GM10266 (cell line): ENCODE data around the gene PITPNM1.

ENCODE experiments used
- DNase-seq: peaks from one replicate; pipeline ENCODE4 v3.0.0; 2012; ENCODE audit errors: extremely low spot score
- TF ChIP-seq, protein P1 (sequence below): IDR thresholded peaks from 2 replicates; pipeline ENCODE4 v1.5.1; 2012; ENCODE audit warnings: mild to moderate bottlenecking, low read depth; ENCODE audit not compliant: control insufficient read depth, insufficient read depth; ENCODE audit errors: missing control alignments

PITPNM1 gene

DNA sequence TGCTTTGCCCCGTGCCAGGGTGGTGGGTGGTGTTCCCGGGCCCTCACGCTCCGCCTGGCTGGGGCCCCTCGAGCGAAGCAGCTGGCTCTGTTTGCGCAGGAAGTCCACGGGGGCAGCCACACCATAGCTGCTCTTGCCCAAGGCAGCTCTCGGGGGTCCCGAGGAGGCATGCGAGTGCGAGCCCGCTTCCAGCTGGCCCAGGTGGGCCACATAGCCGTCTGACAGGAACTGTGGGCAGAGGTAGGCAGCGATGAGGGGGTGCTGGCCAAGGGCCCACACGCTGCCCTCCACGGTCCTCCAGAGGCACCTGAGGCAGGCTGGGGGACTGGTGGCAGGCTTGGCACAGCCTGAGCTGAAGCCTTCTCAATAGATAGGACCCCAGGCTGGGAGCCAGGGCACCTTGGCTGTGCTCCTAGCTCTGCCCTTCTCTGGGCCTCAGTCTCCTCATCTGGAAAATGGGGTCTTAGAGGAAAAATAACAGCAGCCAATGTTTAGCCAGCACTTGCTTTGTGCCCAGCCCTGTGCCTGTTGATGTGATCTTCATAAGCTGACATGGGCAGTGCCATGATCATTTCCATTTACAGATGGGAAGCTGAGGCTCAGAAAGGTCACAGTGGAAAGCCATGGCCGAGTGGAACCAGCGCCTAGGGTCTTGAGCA is 13.0 kb downstream of the PITPNM1 start:
- TF ChIP-seq, protein P1, sequence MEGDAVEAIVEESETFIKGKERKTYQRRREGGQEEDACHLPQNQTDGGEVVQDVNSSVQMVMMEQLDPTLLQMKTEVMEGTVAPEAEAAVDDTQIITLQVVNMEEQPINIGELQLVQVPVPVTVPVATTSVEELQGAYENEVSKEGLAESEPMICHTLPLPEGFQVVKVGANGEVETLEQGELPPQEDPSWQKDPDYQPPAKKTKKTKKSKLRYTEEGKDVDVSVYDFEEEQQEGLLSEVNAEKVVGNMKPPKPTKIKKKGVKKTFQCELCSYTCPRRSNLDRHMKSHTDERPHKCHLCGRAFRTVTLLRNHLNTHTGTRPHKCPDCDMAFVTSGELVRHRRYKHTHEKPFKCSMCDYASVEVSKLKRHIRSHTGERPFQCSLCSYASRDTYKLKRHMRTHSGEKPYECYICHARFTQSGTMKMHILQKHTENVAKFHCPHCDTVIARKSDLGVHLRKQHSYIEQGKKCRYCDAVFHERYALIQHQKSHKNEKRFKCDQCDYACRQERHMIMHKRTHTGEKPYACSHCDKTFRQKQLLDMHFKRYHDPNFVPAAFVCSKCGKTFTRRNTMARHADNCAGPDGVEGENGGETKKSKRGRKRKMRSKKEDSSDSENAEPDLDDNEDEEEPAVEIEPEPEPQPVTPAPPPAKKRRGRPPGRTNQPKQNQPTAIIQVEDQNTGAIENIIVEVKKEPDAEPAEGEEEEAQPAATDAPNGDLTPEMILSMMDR: no peak
- DNase-seq: no peak

DNA sequence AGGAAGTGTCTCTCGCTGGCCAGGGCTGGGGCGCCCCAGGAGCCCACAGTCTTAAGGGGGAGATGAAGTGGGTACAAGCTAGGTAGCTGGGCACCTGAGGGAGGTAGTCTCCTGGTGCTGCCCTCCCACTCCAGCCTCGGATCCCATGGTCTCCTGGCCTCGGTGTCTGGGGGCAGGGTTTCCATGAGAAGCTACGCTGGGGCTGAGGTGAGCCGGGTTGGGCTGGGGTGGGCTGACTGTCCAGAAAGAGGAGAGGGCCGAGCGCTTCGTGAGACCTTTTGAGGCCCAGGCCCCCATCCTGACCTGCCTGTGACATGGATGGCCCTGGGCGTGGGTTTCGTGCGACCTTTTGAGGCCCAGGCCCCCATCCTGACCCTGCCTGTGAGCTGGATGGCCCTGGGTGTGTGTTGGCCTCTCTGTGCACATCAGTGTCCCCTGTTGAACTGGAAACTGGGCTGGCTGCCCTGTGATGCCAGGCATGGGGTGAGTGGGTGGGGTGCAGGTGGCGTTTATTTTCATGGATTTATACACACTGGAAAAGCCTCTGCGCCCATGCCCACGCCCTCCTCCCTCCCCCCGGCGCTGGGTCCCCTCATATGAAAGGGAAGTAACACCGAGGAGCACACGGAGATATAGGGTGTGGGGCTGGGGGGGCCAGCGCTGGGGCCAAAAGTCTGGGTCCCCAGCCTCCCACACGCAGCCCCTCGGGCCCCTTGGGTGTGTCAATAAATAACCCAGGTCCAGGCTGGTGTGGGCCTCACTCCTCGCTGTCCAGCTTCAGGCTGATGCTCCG is 13.7 kb downstream of the PITPNM1 start:
- TF ChIP-seq, protein P1: no peak
- no peak for DNase-seq

DNA sequence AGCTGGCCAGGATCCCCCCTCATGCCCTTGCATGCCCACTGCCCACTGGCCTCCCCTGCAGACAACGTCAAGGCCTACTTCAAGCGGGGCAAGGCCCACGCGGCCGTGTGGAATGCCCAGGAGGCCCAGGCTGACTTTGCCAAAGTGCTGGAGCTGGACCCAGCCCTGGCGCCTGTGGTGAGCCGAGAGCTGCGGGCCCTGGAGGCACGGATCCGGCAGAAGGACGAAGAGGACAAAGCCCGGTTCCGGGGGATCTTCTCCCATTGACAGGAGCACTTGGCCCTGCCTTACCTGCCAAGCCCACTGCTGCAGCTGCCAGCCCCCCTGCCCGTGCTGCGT is 14.5 kb downstream of the PITPNM1 start:
- TF ChIP-seq, protein P1: no peak
- no peak for DNase-seq

DNA sequence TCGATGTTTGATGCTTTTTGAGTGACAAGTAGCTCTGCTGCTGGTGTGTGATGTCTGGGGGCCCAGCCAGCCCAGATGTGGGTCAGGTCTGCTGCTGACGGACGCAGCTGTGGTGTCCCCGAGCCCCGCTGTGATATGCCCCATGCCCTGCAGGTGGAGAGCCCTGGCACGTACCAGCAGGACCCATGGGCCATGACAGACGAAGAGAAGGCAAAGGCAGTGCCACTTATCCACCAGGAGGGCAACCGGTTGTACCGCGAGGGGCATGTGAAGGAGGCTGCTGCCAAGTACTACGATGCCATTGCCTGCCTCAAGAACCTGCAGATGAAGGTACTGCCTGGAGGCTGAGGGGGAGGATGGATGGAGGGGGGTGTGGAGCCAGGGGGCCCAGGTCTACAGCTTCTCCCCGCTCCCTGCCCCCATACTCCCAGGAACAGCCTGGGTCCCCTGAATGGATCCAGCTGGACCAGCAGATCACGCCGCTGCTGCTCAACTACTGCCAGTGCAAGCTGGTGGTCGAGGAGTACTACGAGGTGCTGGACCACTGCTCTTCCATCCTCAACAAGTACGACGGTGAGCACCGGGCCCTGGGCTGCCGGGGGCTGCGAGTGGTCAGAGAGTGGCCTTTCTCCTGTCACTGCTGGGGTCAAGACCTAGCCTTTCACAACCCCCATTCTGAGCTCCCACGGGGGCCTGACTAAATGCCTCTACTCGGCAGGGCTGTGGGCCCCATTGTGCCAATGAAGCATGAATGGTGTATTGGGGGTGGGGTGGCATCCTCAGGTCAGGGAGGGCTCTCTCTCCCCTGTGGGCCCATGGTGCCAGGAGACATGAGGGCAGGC is 15.1 kb downstream of the PITPNM1 start:
- TF ChIP-seq, protein P1: no peak

DNA sequence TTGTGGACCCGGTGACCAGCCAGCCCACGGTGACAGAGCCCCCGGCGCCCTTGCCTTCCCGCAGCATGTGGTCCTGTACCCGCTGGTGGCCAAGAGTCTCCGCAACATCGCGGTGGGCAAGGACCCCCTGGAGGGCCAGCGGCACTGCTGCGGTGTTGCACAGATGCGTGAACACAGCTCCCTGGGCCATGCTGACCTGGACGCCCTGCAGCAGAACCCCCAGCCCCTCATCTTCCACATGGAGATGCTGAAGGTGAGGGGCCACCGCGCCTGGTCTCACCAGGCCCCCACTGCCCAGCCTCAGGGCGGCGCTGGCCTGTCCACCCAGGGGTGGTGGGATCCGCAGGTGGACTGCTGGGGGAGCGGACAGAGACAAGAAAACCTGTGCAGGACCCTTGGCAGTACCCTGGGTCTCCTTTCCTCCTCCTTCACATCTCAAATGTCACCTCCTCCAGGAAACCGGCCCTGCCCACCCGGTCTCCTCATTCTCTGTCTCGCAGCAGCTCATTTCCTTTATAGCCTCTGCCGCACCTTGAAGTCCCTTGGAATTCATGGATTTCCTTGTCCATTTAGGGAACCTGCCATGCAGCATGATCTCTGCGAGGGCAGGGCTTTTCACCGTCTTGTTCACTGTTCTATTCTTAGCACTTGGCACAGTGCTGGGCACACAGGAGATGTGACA is 15.8 kb downstream of the PITPNM1 start:
- TF ChIP-seq, protein P1: no peak
- no peak for DNase-seq

More for the DNA sequence above, 15.1 kb downstream of the PITPNM1 start:
- DNase-seq: no peak

DNA sequence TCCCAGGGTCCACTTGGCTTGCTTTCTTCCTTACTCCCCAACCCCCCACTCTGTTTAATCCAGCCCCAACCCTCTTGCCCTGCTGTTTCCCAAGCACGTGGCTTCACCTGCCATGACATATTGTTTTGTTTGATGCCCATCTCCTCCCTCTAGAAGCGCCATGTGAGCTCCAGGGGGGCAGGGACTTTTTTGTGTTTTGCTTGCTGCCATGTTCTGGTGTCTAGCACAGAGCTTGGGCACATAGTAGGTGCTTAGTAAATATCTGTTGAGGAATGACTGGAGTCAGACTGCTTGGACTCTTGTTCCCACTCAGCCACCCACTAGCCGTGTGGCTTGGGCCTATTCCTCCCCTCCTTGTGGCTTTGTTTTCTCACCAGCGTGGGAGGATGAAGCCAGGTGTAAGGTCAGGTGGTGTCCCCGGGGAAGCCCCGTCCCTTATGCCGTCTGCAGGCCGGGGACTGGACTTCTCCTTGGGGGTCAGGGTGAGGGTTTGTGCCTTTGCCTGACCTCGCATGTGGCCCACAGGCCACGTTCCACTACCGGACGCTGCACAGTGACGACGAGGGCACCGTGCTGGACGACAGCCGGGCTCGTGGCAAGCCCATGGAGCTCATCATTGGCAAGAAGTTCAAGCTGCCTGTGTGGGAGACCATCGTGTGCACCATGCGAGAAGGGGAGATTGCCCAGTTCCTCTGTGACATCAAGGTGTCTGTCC is 18.5 kb downstream of the PITPNM1 start:
- TF ChIP-seq, protein P1: no peak
- DNase-seq: peak; percentile 84

DNA sequence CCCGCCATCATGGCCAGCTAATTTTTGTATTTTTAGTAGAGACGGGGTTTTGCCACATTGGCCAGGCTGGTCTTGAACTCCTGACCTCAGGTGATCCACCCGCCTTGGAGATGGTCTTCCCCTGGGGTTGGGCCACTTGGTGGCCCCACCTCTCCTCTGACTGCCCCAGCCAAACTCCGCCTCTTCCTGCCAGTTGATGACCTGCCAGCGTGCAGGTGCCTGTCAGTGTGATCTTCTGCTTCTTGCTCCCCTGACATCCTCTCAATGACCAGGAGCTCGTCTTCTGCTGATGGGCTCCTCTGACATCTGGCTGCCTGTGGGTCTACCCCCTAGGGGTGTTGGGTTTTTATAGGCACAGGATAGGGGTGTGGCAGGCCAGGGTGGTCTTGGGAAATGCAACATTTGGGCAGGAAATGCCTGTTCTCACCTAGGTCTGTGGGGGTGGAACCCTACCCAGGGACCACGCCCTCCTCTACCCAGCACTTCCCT is 19.2 kb downstream of the PITPNM1 start:
- peak; percentile 73 for DNase-seq
